ENCODE data around the gene PLEKHS1.
A peak's percentile ranks its signal among the peaks of the same experiment; 100 is the strongest.

Gene PLEKHS1

DNA sequence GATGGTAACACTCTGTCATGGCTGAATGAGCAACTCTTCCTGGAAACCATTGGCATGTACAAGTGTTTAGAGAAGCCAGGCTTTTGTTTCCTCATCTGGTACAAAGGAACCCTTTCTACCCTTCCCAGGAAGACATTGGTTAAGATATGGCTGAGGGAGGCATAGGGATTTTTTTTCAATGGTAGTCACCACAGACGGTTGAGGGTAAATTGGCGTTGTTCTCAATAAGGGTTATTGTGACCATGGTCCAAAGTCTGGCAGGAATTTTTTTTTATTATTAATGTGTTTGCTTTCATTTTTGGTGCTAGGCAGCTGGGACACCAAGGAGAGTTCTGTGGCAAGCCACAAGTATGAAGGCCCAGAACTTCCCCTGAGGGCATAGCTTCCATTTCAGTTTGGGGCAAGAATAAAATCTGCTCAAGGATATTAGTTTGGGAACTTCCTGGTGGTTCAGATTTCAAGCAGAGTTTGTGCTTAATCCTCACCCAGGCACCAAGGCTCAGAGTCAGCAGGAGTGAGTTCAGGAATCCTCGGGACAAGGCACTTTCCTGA, at the start of gene PLEKHS1:
TSS of gene PLEKHS1 (plus strand) at position 502 of the 552 bp plus-strand sequence. CDS start 3,596 bp downstream, outside the sequence.
- DNase-seq (ENCODE audit: low read depth) = peak; percentile 21

GRCh38 chr10:113704637-113705343, 46.7 kb upstream of the PLEKHS1 start:
- peak; percentile 40 for DNase-seq (ENCODE audit: low read depth)

DNA sequence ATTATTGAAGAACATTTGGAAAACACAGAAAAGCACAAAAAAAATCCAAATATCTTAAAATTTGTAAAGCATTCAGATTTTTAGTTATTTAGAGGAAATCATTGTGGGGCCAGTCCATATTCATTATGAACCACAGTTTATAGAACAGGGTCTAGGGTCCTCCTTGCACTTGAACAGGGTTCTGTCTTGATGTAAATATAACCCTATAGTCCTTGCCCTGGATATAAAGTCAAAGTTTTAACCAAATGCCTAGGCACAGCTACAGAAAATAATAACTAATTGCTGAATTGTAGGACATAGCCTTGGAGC, 46.2 kb upstream of the PLEKHS1 start:
- no peak for DNase-seq (ENCODE audit: low read depth)

GRCh38 chr10:113706623-113707022, 44.9 kb upstream of the PLEKHS1 start:
- DNase-seq (ENCODE audit: low read depth) = no peak

- no peak for DNase-seq (ENCODE audit: low read depth)
These were observed 42.8 kb upstream of the PLEKHS1 start for GRCh38 chr10:113708640-113709039.

DNA sequence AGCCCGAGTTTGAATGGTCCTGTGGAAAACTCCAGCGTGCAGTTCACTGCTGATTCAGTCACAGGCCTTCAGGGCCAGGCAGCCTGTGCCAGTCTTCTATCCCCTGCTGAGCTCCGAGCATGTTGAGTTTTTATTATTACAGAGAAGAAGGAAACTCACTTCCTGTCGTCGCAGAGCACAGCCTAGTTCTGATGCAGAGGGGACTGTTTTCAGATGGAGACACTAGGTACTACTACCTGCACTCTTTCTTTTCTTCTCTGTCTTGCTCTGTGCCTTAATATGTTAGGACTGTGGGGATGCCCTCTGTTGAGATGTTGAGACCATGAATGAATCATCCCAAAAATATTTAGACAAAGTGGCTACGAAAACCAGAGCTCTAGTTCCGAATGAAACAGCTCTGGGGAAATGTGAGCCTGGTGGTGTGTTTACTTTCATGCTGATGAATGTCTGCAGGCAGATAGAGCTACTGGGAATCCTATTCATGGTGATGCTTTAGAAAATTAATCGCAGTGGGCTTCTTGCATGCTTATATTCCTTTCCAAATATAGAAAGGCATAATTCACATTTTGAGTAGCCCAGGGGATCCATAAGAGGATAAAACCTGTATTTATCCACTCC, 42.2 kb upstream of the PLEKHS1 start:
- DNase-seq (ENCODE audit: low read depth) = peak; percentile 65

DNA sequence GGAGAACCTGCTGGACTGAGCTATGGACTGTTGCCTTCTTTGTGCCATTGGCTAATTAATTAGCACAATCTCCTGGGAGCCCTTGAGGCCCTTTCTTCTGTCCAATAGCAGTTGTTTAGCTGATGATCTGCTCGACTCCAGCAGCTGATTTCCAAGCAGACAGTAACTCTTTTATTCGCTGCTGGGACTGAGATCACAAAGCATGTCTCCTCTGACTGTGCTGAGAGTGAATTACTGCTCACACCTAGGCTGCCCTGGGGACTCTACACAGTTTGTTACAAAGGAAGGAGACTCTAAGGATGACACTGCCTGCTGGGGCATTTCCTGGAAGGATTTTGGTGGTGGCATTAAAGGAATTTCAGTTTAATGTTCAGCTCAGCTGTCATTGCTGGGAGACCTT, 40.3 kb upstream of the PLEKHS1 start:
- DNase-seq (ENCODE audit: low read depth) = no peak

DNA sequence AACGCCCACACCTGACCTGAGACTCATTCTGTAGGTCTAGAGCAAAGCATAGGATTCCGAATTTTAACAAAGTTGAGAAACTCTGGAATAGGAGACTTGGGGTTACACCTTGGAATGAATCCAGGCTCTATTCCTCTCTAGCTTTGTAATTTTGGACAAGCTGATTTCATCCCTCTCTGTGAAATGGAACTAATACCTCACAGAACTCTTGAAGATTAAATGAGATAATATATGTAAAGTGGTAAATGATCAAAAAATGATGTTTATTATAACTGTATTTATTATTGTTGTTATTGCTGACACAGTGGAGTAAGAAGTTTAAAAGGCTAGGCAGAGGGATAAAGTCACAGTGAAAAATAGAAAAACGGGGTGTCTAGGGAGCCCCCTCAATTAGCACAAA, 39.5 kb upstream of the PLEKHS1 start:
- no peak for DNase-seq (ENCODE audit: low read depth)

GRCh38 chr10:113712755-113713639, 38.5 kb upstream of the PLEKHS1 start:
- DNase-seq (ENCODE audit: low read depth) = no peak

DNA sequence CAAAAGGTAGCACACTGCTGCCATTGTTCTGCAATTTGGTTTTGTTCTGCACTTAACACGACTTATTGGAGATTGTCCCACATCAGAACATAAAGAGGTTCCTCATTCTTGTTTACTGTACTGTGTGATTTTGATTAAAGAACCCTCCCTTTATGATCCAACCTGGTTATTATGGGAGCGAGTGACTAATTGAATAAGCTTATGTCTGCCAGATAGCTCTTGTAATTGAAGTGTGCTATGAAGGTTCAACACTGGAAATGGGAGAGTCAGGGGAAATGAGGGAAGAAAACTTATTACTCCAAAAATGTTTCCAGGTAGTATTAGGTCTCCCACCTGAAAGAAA, 37.9 kb upstream of the PLEKHS1 start:
- no peak for DNase-seq (ENCODE audit: low read depth)

DNA sequence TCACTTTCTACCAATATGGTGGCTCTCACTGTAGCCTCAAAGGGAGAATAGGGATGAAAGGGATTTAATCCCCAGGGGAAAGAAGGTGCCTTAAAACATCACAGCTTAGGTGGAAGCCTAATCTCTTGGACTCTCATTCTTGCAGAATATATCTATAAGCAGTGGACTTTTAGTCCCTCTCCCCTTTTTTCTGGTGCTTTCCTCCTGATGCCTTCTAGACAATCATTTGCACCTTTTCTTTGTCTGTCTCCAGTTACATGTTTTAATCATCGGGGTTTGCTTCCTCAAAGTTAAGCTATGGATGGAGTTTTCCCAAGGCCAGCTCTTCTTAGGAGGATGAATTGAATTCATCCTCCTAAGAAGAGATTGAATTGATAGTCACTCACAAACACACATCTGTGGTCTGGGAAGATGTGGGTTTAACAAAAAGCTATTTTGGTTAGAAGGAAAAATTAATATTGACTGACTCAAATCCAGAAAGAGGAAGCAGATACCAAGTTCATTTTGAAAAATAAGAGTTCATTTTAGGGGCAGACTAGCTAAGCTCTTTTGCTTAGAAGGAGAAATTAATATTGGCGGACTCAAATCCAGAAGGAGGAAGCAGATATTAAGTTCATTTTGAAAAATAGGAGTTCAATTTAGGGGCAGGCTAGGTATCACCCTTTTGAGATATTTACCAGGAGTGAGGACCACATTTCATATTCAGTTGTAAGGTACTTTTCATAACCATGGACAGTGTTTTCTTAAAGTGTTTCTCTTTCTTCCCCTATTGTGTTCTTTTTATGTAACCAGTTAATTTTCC, 35.2 kb upstream of the PLEKHS1 start:
- no peak for DNase-seq (ENCODE audit: low read depth)

GRCh38 chr10:113718969-113719822, 32.3 kb upstream of the PLEKHS1 start:
- DNase-seq (ENCODE audit: low read depth) = no peak

DNA sequence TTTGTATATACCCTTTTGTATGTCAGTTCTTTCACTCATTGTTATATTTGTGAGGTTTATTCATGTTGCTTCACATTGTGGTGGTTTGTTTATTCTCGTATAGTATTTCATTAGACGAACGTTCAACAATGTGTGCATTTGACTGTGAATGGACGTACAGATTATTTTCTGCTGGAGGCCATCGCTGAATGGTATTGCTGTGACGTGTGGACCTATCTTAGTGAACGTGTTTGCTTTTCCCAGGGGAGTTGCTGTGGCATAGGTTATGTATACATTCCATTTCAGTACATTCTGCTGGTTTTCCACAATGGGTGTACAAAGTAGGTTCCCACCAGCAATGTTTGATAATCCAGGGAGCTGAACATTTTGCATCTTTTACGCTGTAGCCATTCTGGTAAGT, 31.1 kb upstream of the PLEKHS1 start:
- DNase-seq (ENCODE audit: low read depth) = no peak

DNA sequence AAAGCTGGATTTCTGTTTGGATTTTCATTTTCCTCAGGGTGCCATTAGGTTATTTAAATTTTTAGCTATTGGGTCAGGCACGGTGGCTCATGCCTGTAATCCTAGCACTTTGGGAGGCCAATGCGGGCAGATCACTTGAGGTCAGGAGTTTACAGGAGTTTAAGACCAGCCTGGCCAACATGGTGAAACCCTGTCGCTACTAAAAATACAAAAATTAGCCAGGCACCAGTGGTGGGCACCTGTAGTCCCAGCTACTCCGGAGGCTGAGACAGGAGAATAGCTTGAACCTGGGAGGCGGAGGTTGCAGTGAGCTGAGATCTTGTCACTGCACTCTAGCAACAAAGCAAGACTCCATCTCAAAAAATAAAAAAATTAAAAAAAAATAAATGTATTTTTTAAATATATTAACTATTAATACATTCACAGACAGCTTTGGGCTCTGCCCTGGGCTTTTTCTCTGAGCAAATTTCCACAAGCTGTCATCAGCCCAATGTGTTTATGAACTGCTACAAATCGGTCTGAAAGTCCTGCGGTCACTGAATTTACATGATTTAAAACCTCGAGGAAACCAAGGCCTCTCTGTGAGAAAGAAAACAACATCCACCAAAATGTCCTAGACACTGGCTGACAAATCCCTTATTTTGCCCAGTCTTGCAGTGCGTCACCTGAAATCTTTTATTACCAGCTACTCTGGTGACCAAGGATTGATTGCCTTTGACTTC, 19.2 kb upstream of the PLEKHS1 start:
- DNase-seq (ENCODE audit: low read depth) = no peak

DNA sequence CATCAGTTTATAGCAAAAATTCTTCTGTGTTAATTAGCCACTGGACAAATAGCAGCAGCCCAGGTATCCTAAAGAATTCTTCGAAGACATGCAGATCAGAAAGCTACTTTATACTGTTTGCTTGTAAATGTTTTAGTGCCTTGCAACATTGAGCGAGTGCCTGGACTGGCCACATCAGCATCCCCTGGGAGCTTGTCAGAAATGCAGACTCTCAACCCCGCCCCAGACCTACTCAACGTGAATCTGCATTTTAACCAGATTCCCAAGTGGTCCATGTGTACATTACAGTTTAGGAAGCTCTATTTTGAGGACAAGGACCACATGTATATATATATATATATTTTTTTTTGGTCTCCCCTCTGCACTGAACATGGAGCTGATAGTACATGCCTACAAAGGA, 18.5 kb upstream of the PLEKHS1 start:
- DNase-seq (ENCODE audit: low read depth) = peak; percentile 20

GRCh38 chr10:113733635-113734034, 17.8 kb upstream of the PLEKHS1 start:
- no peak for DNase-seq (ENCODE audit: low read depth)

GRCh38 chr10:113735913-113736312, 15.6 kb upstream of the PLEKHS1 start:
- DNase-seq (ENCODE audit: low read depth) = no peak

- DNase-seq (ENCODE audit: low read depth) = peak; percentile 44
These were observed 14.9 kb upstream of the PLEKHS1 start for GRCh38 chr10:113736576-113736975.

- DNase-seq (ENCODE audit: low read depth) = no peak
These were observed 12.5 kb upstream of the PLEKHS1 start for GRCh38 chr10:113739031-113739430.

GRCh38 chr10:113739577-113739976, 11.9 kb upstream of the PLEKHS1 start:
- no peak for DNase-seq (ENCODE audit: low read depth)
